Spleen (tissue), 7 donors: ENCODE results near the gene DLG1.

Experiments
- CTCF ChIP-seq, 11 experiments: fragments of 200-600 bp in 7 of 11; fragments of 450-650 bp in 4 of 11; sonication (generic) in 4 of 11; IDR thresholded peaks in 8 of 11; conservative IDR thresholded peaks in 3 of 11; 1 replicate in 7 of 11; 2 replicates in 4 of 11; pipeline versions ENCODE4 v1.4.0 to v1.8.0; 2016 to 2021; ENCODE audit warnings: antibody characterized with exemption in 11 of 11, inconsistent platforms in 4 of 11, mild to moderate bottlenecking in 1 of 11
- POLR2AphosphoS5 ChIP-seq, 3 donors: sonication (generic); formaldehyde crosslinking; IDR thresholded peaks; one replicate each; pipeline ENCODE4 v1.5.1; 2017; ENCODE audit warnings: antibody characterized with exemption in 3 of 3
- donor health status: DM: no; HTN: no; CAD: no; lungs with moderate emphysema.
- donor health status: DM: no; HTN: no; CAD: no.
- donor health status: DM: no; HTN: no; CAD: no.

DNA sequence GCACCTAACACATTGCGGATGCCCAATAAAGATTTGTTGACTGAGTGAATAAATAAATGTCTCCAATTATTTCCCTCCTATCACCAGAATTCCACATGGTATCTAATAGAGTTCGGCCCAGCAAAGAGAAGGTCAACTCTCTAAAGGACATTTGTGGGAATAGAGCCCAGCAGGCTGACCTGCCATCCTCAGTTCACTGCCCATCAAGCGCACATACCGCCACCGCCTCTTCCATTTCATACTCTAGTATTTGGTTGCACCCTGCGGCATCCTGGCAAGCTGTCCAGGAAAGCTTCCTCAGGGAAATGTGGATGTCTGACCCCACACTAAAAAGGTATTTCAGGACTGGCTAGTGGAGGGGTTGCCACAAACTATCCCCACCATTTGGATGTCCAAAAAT, 29.8 kb upstream of the DLG1 start:
- no peak for TF ChIP-seq POLR2AphosphoS5 (IDR thresholded peaks at IDR 0.05)
- no peak for TF ChIP-seq CTCF (IDR thresholded peaks at IDR 0.05 in 8 of 11, conservative IDR thresholded peaks at IDR 0.05 in 3 of 11)
